ENCODE measurements around the gene COL1A2. TPM values are rescaled to one million over a fixed set of nuclear protein-coding genes. Genes with fewer than 3 reads are reported as not detected.

COL1A2 gene
- total RNA-seq, 1 experiment from 2014 or later: 3.0 TPM

- no peak for TF ChIP-seq REST (IDR thresholded peaks at IDR 0.05; ENCODE audit: low read depth)
- TF ChIP-seq SIN3A (IDR thresholded peaks at IDR 0.05; ENCODE audit: low read depth): no peak
- no peak for TF ChIP-seq ELF1 (IDR thresholded peaks at IDR 0.05; ENCODE audit: borderline replicate concordance, low read depth)
- TF ChIP-seq EGR1 (IDR thresholded peaks at IDR 0.05; ENCODE audit: low read depth): no peak
Observed at GRCh38 chr7:94417901-94418300, 23.2 kb downstream of the COL1A2 start (continued).

- Histone ChIP-seq H2AFZ (ENCODE audit: low read depth, low read length, poor library complexity, severe bottlenecking) (no peak overlapping the region), H3K79me2 (ENCODE audit: insufficient read depth, low read length) (no peaks in the 10 kb centered on the region), H3K27ac (ENCODE audit: low read depth, low read length) (no peak overlapping the region), H3K27me3 (ENCODE audit: insufficient read depth, low read length) (no peaks in the 10 kb centered on the region), H3K4me2 (ENCODE audit: low read length) (no peak overlapping the region), H4K20me1 (ENCODE audit: insufficient read depth) (no peaks in the 10 kb centered on the region), H3K9me2 (ENCODE audit: insufficient read depth) (no peaks in the 10 kb centered on the region), H3K9me3 (ENCODE audit: control insufficient read depth in 1 of 2, insufficient read depth in 1 of 2, low read depth in 1 of 2, low read length in 2 of 2) (no peaks in the 10 kb centered on the region), H3K4me3 (replicated peaks in 1 of 2; ENCODE audit: low read depth in 1 of 2, low read length in 2 of 2) (no peak overlapping the region), H3K4me1 (ENCODE audit: control insufficient read depth in 1 of 2, insufficient read depth in 2 of 2, low read length in 2 of 2) (no peaks in the 10 kb centered on the region), H3K9ac (ENCODE audit: low read length) (no peak overlapping the region), H3K36me3 (ENCODE audit: control insufficient read depth in 1 of 2, insufficient read depth in 2 of 2, low read length in 2 of 2) (no peaks in the 10 kb centered on the region)
- intact Hi-C loops (cut with micrococcal nuclease): no loop called here
- no peak for DNase-seq (ENCODE audit: low read depth, low spot score)
- POLR2A ChIA-PET: no interaction called here
- CTCF ChIA-PET: no interaction called here
- TF ChIP-seq YY1 (IDR thresholded peaks at IDR 0.05; ENCODE audit: extremely low read depth, insufficient replicate concordance, low read depth, low read length): no peak
- TF ChIP-seq SP1 (IDR thresholded peaks at IDR 0.05; ENCODE audit: low read depth): no peak
- no peak for TF ChIP-seq ZNF274 (IDR thresholded peaks at IDR 0.05; ENCODE audit: low read depth, low read length)
- TF ChIP-seq, protein P1, sequence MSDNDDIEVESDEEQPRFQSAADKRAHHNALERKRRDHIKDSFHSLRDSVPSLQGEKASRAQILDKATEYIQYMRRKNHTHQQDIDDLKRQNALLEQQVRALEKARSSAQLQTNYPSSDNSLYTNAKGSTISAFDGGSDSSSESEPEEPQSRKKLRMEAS (IDR thresholded peaks at IDR 0.05): no peak
- no peak for TF ChIP-seq JUND (IDR thresholded peaks at IDR 0.05)
- TF ChIP-seq CEBPB (IDR thresholded peaks at IDR 0.05; ENCODE audit: low read depth): no peak
- no peak for TF ChIP-seq FOSL1 (IDR thresholded peaks at IDR 0.05; ENCODE audit: low read depth)
- no peak for TF ChIP-seq EGR1 (IDR thresholded peaks at IDR 0.05; ENCODE audit: low read depth)
- no peak for TF ChIP-seq REST (IDR thresholded peaks at IDR 0.05; ENCODE audit: low read depth)
- BruUV-seq (replicated peaks): no TSS peak
- RAD21 ChIA-PET (ENCODE audit: low non-redundant PET in 1 of 2, low total read pairs in 2 of 2, uncharacterized antibody in 2 of 2, unreplicated experiment in 2 of 2): no interaction called here
- no peak for ATAC-seq
Observed at GRCh38 chr7:94418851-94419250, 24.2 kb downstream of the COL1A2 start.

Measured in HCT116 (cell line).